ENCODE measurements around the gene CPXM1.
"Not testable (repeated sequence)": the region's sequence is repeated elsewhere in the genome, so short reads cannot be mapped to it uniquely, and the experiment has no call there.

The CPXM1 gene

GRCh38 chr20:2783908-2784566 lies 16.4 kb downstream of the CPXM1 start:
- in situ Hi-C loops (cut with HindIII; ENCODE audit: low sequenced_read_pairs) = no loop called here
- TF ChIP-seq CTCF (IDR thresholded peaks at IDR 0.05; ENCODE audit: low read depth, low read length) = no peak
- DNase-seq (ENCODE audit: low read depth, low spot score) = no peak
- H3K4me3 ChIP-seq (ENCODE audit: low read depth, low read length) = no peak overlapping the region

GRCh38 chr20:2780948-2781347 lies 19.5 kb downstream of the CPXM1 start:
- in situ Hi-C loops (cut with HindIII; ENCODE audit: low sequenced_read_pairs) = no loop called here
- TF ChIP-seq CTCF (IDR thresholded peaks at IDR 0.05; ENCODE audit: low read depth, low read length) = no peak
- DNase-seq (ENCODE audit: low read depth, low spot score) = no peak
- H3K4me3 ChIP-seq (ENCODE audit: low read depth, low read length) = no peak overlapping the region

GRCh38 chr20:2778602-2779321 lies 21.7 kb downstream of the CPXM1 start:
- H3K4me3 ChIP-seq (ENCODE audit: low read depth, low read length) = no peak overlapping the region
- in situ Hi-C loops (cut with HindIII; ENCODE audit: low sequenced_read_pairs) = no loop called here
- no peak for DNase-seq (ENCODE audit: low read depth, low spot score)
- no peak for TF ChIP-seq CTCF (IDR thresholded peaks at IDR 0.05; ENCODE audit: low read depth, low read length)

- in situ Hi-C loops (cut with HindIII; ENCODE audit: low sequenced_read_pairs) = no loop called here
- TF ChIP-seq CTCF (IDR thresholded peaks at IDR 0.05; ENCODE audit: low read depth, low read length) = no peak
- H3K4me3 ChIP-seq (ENCODE audit: low read depth, low read length) = no peak overlapping the region
- no peak for DNase-seq (ENCODE audit: low read depth, low spot score)
Measured at GRCh38 chr20:2775139-2775538, 25.3 kb downstream of the CPXM1 start.

- TF ChIP-seq CTCF (IDR thresholded peaks at IDR 0.05; ENCODE audit: low read depth, low read length) = no peak
- DNase-seq (ENCODE audit: low read depth, low spot score) = no peak
- in situ Hi-C loops (cut with HindIII; ENCODE audit: low sequenced_read_pairs) = no loop called here
- H3K4me3 ChIP-seq (ENCODE audit: low read depth, low read length) = no peak overlapping the region
Measured at GRCh38 chr20:2773812-2774211, 26.6 kb downstream of the CPXM1 start.

GRCh38 chr20:2771631-2772080 lies 28.8 kb downstream of the CPXM1 start:
- in situ Hi-C loops (cut with HindIII; ENCODE audit: low sequenced_read_pairs) = no loop called here
- no peak overlapping the region for H3K4me3 ChIP-seq (ENCODE audit: low read depth, low read length)
- no peak for DNase-seq (ENCODE audit: low read depth, low spot score)
- TF ChIP-seq CTCF (IDR thresholded peaks at IDR 0.05; ENCODE audit: low read depth, low read length) = no peak

GRCh38 chr20:2770091-2770490 lies 30.3 kb downstream of the CPXM1 start:
- H3K4me3 ChIP-seq (ENCODE audit: low read depth, low read length); in situ Hi-C loops (cut with HindIII; ENCODE audit: low sequenced_read_pairs); DNase-seq (ENCODE audit: low read depth, low spot score): not testable (repeated sequence)

All from astrocyte of the spinal cord (primary cell).